Measurements from ENCODE around the gene CFAP77. TPM values are rescaled to one million over a fixed set of nuclear protein-coding genes. Genes with fewer than 3 reads are reported as not detected.

The CFAP77 gene
- total and polyA plus RNA-seq, 9 of the 15 experiments (the other 6 are each of a cell fraction or from before 2014, with no cell fraction given) = not detected

- in situ Hi-C loops (cut with MboI) = no loop called here
- TF ChIP-seq ZNF217 (CRISPR knock-in tag; IDR thresholded peaks at IDR 0.05) = no peak
- TF ChIP-seq ZNF134 (CRISPR knock-in tag; conservative IDR thresholded peaks at IDR 0.05) = no peak
- TF ChIP-seq SNAPC5 (CRISPR knock-in tag; IDR thresholded peaks at IDR 0.05) = no peak
- TF ChIP-seq MTA1 (IDR thresholded peaks at IDR 0.05; ENCODE audit: borderline replicate concordance) = no peak
- TF ChIP-seq MEF2D (tag; conservative IDR thresholded peaks at IDR 0.05; ENCODE audit: low read depth) = no peak
- no peak for TF ChIP-seq POLR2AphosphoS5 (IDR thresholded peaks at IDR 0.05; ENCODE audit: control insufficient read depth, insufficient read depth, low read depth, low read length)
- TF ChIP-seq ZKSCAN1 (IDR thresholded peaks at IDR 0.05; ENCODE audit: low read depth, low read length) = no peak
- no peak for TF ChIP-seq SMARCC2 (IDR thresholded peaks at IDR 0.05; ENCODE audit: low read depth)
- TF ChIP-seq IRF2 (CRISPR knock-in tag; IDR thresholded peaks at IDR 0.05) = no peak
- TF ChIP-seq TSHZ1 (CRISPR knock-in tag; IDR thresholded peaks at IDR 0.05) = no peak
- TF ChIP-seq SRF (CRISPR knock-in tag; IDR thresholded peaks at IDR 0.05) = no peak
- no peak for TF ChIP-seq SNIP1 (IDR thresholded peaks at IDR 0.05; ENCODE audit: low read depth)
- no peak for TF ChIP-seq ZNF778 (CRISPR knock-in tag; IDR thresholded peaks at IDR 0.05)
- TF ChIP-seq ZNF57 (CRISPR knock-in tag; IDR thresholded peaks at IDR 0.05) = no peak
- no peak for TF ChIP-seq MNT (conservative IDR thresholded peaks at IDR 0.05)
- TF ChIP-seq RBFOX2 (IDR thresholded peaks at IDR 0.05; ENCODE audit: low read depth, low read length) = no peak
- peaks cover 7 to 11% of the 10 kb centered on the region in 2 experiments; a peak in 4 of 5 replicates for H3K4me1 ChIP-seq (replicated peaks in 1 of 2; ENCODE audit: control insufficient read depth in 2 of 2, insufficient read depth in 2 of 2, low read length in 2 of 2)
- no peak overlapping the region for H2AFZ ChIP-seq (ENCODE audit: low read depth, low read length)
- ATAC-seq (no peak), DNase-seq (ENCODE audit: extremely low read depth in 1 of 4, low spot score in 3 of 4) (no peak), FAIRE-seq (no peak)
- H3K9ac ChIP-seq (ENCODE audit: insufficient read depth in 1 of 2, low read depth in 2 of 2, low read length in 2 of 2) = peak overlapping the region in 1 of 2 experiments; percentile 14; a peak in 1 of 4 replicates
- H3K27ac ChIP-seq (ENCODE audit: extremely low read depth, low read depth, low read length) = no peak overlapping the region
- intact Hi-C loops (cut with micrococcal nuclease) = no loop called here
- H3K9me1 ChIP-seq (ENCODE audit: control insufficient read depth, insufficient read depth, low read length) = no peaks in the 10 kb centered on the region
- WGBS (ENCODE audit: insufficient coverage, low coverage, missing lambda C conversion rate) = 72% methylated on average over 8 of the region's 9 CpGs
- H3K79me2 ChIP-seq (ENCODE audit: control insufficient read depth, insufficient read depth, low read length) = peaks cover 17% of the 10 kb centered on the region
- H3K36me3 ChIP-seq (ENCODE audit: control insufficient read depth, insufficient read depth, low read length) = peaks cover 37% of the 10 kb centered on the region; the same call in 1 of the 3 replicates
- H3K9me3 ChIP-seq (replicated peaks; ENCODE audit: control insufficient read depth, insufficient read depth, low read depth, low read length) = no peaks in the 10 kb centered on the region
- CTCF ChIA-PET (ENCODE audit: low intra/inter-chr PET ratio) = no interaction called here
- POLR2A ChIA-PET = interaction anchor here (1.7 kb wide), 1 partner anchor 9 kb away, joined by 5 read pairs; no protein-coding TSS in a partner anchor
- no peaks in the 10 kb centered on the region for H4K20me1 ChIP-seq (replicated peaks; ENCODE audit: control insufficient read depth, insufficient read depth, low read length)
- no peak overlapping the region for H3K4me3 ChIP-seq
- no peaks in the 10 kb centered on the region for H3K27me3 ChIP-seq (ENCODE audit: control insufficient read depth in 2 of 2, insufficient read depth in 2 of 2, low read length in 2 of 2)
- H3K4me2 ChIP-seq (ENCODE audit: insufficient read depth, low read length) = no peak overlapping the region
- BruUV-seq (replicated peaks) = no TSS peak
Measured at GRCh38 chr9:132404228-132404881, 5.7 kb upstream of the CFAP77 start.

Data from K562 (cell line).